A673 (cell line): ENCODE measurements around the gene HIGD1A. TPM values are rescaled to one million over a fixed set of nuclear protein-coding genes. Genes with fewer than 3 reads are reported as not detected.

Experiments used
- BruUV-seq: library from RNA; stranded (reverse); fragments of 400-500 nt; replicated peaks from 2 replicates; lab custom pipeline; 2021; lab: Mats Ljungman, UMichigan
- CTCF ChIA-PET: fragments of 300-600 bp; sonication (Branson Sonifier 250); formaldehyde crosslinking; loops from one replicate; lab custom pipeline; 2022; ENCODE audit warnings: antibody characterized with exemption; lab: Charles Lee
- POLR2A ChIA-PET: fragments of 300-600 bp; sonication (Branson Sonifier 250); formaldehyde crosslinking; loops from one replicate; lab custom pipeline; 2022; ENCODE audit warnings: antibody characterized with exemption; ENCODE audit not compliant: low non-redundant PET; lab: Charles Lee
- DNase-seq: peaks from one replicate; pipeline ENCODE4 v3.0.0-alpha.2; 2015; ENCODE audit warnings: low spot score
- H3K27ac ChIP-seq: fragments of 200-600 bp; sonication (generic); 2 replicates; pipeline ENCODE4 v1.5.1; 2016; ENCODE audit warnings: mixed run types, low read depth, mild to moderate bottlenecking, mixed read lengths, antibody characterized with exemption, low read length; ENCODE audit not compliant: poor library complexity, severe bottlenecking
- H3K27me3 ChIP-seq: fragments of 200-600 bp; sonication (generic); replicated peaks from 2 replicates; pipeline ENCODE4 v1.6.1; 2017; ENCODE audit warnings: mixed run types, low read depth, mild to moderate bottlenecking, mixed read lengths, antibody characterized with exemption, low read length; ENCODE audit not compliant: insufficient read depth, poor library complexity
- H3K36me3 ChIP-seq: fragments of 200-600 bp; sonication (generic); 2 replicates; pipeline ENCODE4 v1.6.1; 2016; ENCODE audit warnings: mixed run types, mild to moderate bottlenecking, mixed read lengths, antibody characterized with exemption, low read length; ENCODE audit not compliant: insufficient read depth, poor library complexity, severe bottlenecking
- H3K4me1 ChIP-seq: fragments of 200-600 bp; sonication (generic); 2 replicates; pipeline ENCODE4 v1.6.1; 2017; ENCODE audit warnings: mixed run types, mild to moderate bottlenecking, mixed read lengths, antibody characterized with exemption, low read length; ENCODE audit not compliant: insufficient read depth, poor library complexity, severe bottlenecking
- H3K4me3 ChIP-seq: fragments of 200-600 bp; sonication (generic); 2 replicates; pipeline ENCODE4 v1.5.1; 2016; ENCODE audit warnings: low read depth, mixed run types, mild to moderate bottlenecking, mixed read lengths, low read length; ENCODE audit not compliant: poor library complexity, severe bottlenecking
- H3K9me3 ChIP-seq: fragments of 200-600 bp; sonication (generic); 2 replicates; pipeline ENCODE4 v1.6.1; 2016; ENCODE audit warnings: mixed run types, low read depth, mild to moderate bottlenecking, mixed read lengths, antibody characterized with exemption, low read length; ENCODE audit not compliant: poor library complexity, severe bottlenecking
- EZH2 ChIP-seq: fragments of 200-600 bp; sonication (generic); IDR thresholded peaks from 2 replicates; pipeline ENCODE4 v1.6.1; 2017; ENCODE audit warnings: borderline replicate concordance, low read depth, mild to moderate bottlenecking, mixed read lengths, antibody characterized with exemption, low read length; ENCODE audit not compliant: poor library complexity, severe bottlenecking
- intact Hi-C: fragments of 100-400 bp; cut with micrococcal nuclease; formaldehyde crosslinking; loops from one replicate; pipeline ENCODE4 v1.10.0; 2022; ENCODE audit not compliant: unreplicated experiment
- total RNA-seq: library from RNA; stranded (reverse); gene quantifications from 2 replicates; pipeline ENCODE4 v1.2.3, GENCODE V29; 2021
- TF ChIP-seq, protein P1 (sequence below): fragments of 300-800, 200-600 bp; sonication (generic); conservative IDR thresholded peaks from 2 replicates; pipeline ENCODE4 v1.5.1; 2017; ENCODE audit warnings: low read depth, mild to moderate bottlenecking, antibody characterized with exemption, low read length, moderate library complexity, mixed read lengths

Gene HIGD1A
- total RNA-seq, 1 experiment from 2014 or later = 50.6 TPM

DNA sequence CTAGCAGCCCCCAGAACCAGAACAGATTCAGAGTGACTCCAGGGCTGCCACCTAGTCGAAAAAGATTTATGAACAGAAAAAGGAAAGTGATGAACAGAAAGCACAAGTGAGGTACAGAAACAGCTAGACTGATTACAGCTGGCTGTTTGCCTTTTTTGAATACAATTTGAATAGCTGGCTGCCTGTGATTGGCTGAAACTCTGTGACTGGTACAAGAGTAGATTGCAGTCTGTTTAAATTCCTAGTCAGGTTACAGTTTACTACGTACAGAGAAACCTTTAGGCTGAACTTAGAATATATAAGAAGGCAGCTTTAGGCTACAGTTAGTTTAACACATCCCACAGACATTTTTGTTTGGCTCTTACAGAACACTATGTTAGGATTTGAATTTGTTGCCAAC, 41.3 kb downstream of the HIGD1A start:
- POLR2A ChIA-PET = no interaction called here
- H3K27ac ChIP-seq = no peak overlapping the region
- intact Hi-C loops = no loop called here

DNA sequence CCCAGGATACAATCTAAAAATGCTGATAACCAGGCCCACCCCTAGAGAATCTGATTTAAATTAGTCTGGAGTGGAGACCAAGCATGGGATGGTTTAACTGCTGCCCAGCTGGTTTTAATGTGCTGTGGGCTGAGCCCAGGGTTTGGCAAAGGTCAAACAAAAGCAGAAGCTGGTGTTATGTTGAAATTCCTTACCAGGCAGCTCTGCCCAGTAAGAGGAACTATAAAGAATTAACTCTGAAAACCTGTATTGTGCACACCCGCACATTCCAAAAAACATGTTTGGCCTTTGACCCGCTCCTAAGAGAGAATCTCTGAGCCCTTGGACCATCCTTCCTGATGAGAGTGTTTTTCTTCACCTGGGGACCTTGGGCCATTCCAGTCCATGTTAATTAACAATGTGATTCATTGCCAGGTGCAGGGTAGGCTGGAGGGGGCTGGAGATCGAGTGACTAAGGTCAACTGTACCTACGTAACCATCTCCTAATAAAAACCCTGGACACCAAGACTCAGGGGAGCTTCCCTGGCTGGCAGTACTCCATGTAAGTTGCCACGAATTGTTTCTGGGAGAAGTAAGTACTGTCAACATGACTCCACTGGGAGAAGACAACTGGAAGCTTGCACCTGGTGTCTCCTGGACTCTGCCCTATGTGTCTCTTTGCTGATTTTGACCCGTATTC, 42.1 kb downstream of the HIGD1A start:
- H3K9me3 ChIP-seq = no peaks in the 10 kb centered on the region
- no peak overlapping the region for H3K27ac ChIP-seq
- ChIA-PET POLR2A (no interaction called here), CTCF (no interaction called here)
- H3K27me3 ChIP-seq = no peaks in the 10 kb centered on the region
- BruUV-seq = no TSS peak
- no peak overlapping the region for H3K4me3 ChIP-seq
- intact Hi-C loops = no loop called here
- H3K36me3 ChIP-seq = no peaks in the 10 kb centered on the region
- DNase-seq = no peak
- TF ChIP-seq, protein P1, sequence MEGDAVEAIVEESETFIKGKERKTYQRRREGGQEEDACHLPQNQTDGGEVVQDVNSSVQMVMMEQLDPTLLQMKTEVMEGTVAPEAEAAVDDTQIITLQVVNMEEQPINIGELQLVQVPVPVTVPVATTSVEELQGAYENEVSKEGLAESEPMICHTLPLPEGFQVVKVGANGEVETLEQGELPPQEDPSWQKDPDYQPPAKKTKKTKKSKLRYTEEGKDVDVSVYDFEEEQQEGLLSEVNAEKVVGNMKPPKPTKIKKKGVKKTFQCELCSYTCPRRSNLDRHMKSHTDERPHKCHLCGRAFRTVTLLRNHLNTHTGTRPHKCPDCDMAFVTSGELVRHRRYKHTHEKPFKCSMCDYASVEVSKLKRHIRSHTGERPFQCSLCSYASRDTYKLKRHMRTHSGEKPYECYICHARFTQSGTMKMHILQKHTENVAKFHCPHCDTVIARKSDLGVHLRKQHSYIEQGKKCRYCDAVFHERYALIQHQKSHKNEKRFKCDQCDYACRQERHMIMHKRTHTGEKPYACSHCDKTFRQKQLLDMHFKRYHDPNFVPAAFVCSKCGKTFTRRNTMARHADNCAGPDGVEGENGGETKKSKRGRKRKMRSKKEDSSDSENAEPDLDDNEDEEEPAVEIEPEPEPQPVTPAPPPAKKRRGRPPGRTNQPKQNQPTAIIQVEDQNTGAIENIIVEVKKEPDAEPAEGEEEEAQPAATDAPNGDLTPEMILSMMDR = no peak
- TF ChIP-seq EZH2 = no peak
- H3K4me1 ChIP-seq = no peaks in the 10 kb centered on the region

More for the DNA sequence above, 41.3 kb downstream of the HIGD1A start:
- H3K4me1 ChIP-seq = no peaks in the 10 kb centered on the region
- no peaks in the 10 kb centered on the region for H3K27me3 ChIP-seq
- TF ChIP-seq EZH2 = no peak
- TF ChIP-seq, protein P1 = no peak
- CTCF ChIA-PET = no interaction called here
- H3K36me3 ChIP-seq = no peaks in the 10 kb centered on the region
- DNase-seq = no peak
- no peak overlapping the region for H3K4me3 ChIP-seq
- no TSS peak for BruUV-seq
- no peaks in the 10 kb centered on the region for H3K9me3 ChIP-seq

DNA sequence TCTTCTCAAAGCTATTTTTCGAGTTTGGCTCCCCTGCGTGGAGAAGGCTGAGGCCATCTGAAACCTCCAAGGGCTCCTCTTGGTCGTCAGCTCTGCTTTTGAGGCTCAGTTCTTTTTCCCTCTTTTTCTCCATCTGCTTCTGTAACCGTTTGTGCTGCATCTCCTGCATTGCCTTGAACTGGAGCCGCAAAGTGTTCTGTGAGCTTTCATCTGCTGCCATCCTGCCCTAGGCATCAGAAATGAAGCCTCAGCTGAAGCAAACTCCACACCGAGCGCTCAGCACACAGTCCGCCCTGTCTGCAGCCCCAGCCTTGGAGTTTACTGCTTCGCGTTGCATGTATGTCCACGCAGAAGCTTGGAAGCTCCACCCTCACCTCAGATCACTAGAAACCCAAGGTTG, 46.2 kb downstream of the HIGD1A start:
- POLR2A ChIA-PET = interaction anchor here (0.6 kb wide), 1 partner anchor 705 kb away, joined by 4 read pairs; no protein-coding TSS in a partner anchor
- intact Hi-C loops = no loop called here

More for the DNA sequence above, 46.2 kb downstream of the HIGD1A start:
- Histone ChIP-seq H3K27ac (no peak overlapping the region), H3K36me3 (no peaks in the 10 kb centered on the region), H3K4me1 (no peaks in the 10 kb centered on the region), H3K4me3 (no peak overlapping the region), H3K27me3 (no peaks in the 10 kb centered on the region), H3K9me3 (no peaks in the 10 kb centered on the region)
- no TSS peak for BruUV-seq
- CTCF ChIA-PET = no interaction called here
- TF ChIP-seq EZH2 = no peak
- TF ChIP-seq, protein P1 = no peak
- no peak for DNase-seq
